ENCODE measurements around the gene TVP23C.

DNA sequence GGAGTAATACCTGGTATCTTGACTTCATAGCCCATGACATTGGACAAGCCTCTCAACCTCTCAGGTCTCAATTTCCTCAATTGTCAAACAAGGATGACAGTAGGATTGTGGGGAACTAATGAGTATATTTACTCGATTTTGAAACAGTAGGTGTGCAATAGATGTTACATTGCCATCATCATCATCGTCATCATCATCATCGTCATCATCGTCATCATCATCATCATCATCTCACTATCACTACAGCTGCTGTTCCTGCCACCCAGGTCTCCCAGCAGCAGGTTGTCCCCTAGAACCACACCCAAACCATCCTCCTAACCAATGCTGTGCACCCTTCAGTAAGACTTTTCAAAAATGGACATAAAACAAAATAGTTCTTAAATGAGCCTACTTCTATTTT, 71.1 kb downstream of the TVP23C start:
- TF ChIP-seq CTCF (IDR thresholded peaks at IDR 0.05; ENCODE audit: insufficient read depth, low read depth, low read length) (no peak), EZH2 (IDR thresholded peaks at IDR 0.05; ENCODE audit: insufficient read depth, low read length) (no peak)

Measured in astrocyte (in vitro differentiated cells and primary cell).